ENCODE measurements around the gene GUSB. TPM values are rescaled to one million over a fixed set of nuclear protein-coding genes. Genes with fewer than 3 reads are reported as not detected.
"Not testable (repeated sequence)": the region's sequence is repeated elsewhere in the genome, so short reads cannot be mapped to it uniquely, and the experiment has no call there.

GUSB gene
- total and polyA plus RNA-seq, 2 donors (not counting 3 experiments of a cell fraction or from before 2014, with no cell fraction given) = 55.7 to 107 TPM

GRCh38 chr7:65989694-65990080 is 7.7 kb upstream of the GUSB start:
- BruUV-seq (replicated peaks) = no TSS peak
- ChIA-PET POLR2A (no interaction called here), CTCF (interaction anchor here (0.6 kb wide), 1 partner anchor 46 kb away, joined by 3 read pairs; no protein-coding TSS in a partner anchor)
- DNase-seq (ENCODE audit: low read depth, low spot score) (no peak), FAIRE-seq (no peak)
- Histone ChIP-seq H3K27me3 (ENCODE audit: control insufficient read depth in 2 of 2, insufficient read depth in 2 of 2, low read length in 2 of 2) (no peaks in the 10 kb centered on the region), H3K4me2 (ENCODE audit: insufficient read depth, low read length) (no peak overlapping the region), H3K4me1 (ENCODE audit: control insufficient read depth, extremely low read depth, insufficient read depth, low read length) (no peaks in the 10 kb centered on the region), H2AFZ (ENCODE audit: low read depth, low read length) (no peak overlapping the region), H3K9me1 (replicated peaks; ENCODE audit: control insufficient read depth, extremely low read depth, insufficient read depth, low read length) (no peaks in the 10 kb centered on the region), H3K4me3 (replicated peaks in 1 of 3; ENCODE audit: insufficient read depth in 1 of 3, low read depth in 1 of 3, low read length in 3 of 3) (no peak overlapping the region), H3K36me3 (ENCODE audit: control insufficient read depth in 2 of 2, extremely low read depth in 1 of 2, insufficient read depth in 2 of 2, low read length in 2 of 2) (no peaks in the 10 kb centered on the region), H3K27ac (ENCODE audit: insufficient read depth, low read depth, low read length) (no peak overlapping the region), H3K79me2 (ENCODE audit: control insufficient read depth, insufficient read depth, low read length) (no peaks in the 10 kb centered on the region), H3K9ac (replicated peaks; ENCODE audit: extremely low read depth, insufficient read depth, low read length) (no peak overlapping the region), H4K20me1 (replicated peaks; ENCODE audit: control insufficient read depth, extremely low read depth, insufficient read depth, low read length) (no peaks in the 10 kb centered on the region), H3K9me3 (replicated peaks; ENCODE audit: control insufficient read depth, insufficient read depth, low read length) (no peaks in the 10 kb centered on the region)
- no peak for TF ChIP-seq FOS (IDR thresholded peaks at IDR 0.05; ENCODE audit: borderline replicate concordance, insufficient read depth, low read length)
- no peak for TF ChIP-seq JUN (IDR thresholded peaks at IDR 0.05; ENCODE audit: borderline replicate concordance, insufficient read depth, insufficient read length, low read depth)
- TF ChIP-seq POLR2A (IDR thresholded peaks at IDR 0.05; ENCODE audit: low read depth, low read length) = no peak
- TF ChIP-seq GATA2 (IDR thresholded peaks at IDR 0.05; ENCODE audit: insufficient read depth, insufficient read length, low read depth, low read length) = no peak
- TF ChIP-seq POLR2AphosphoS5 (IDR thresholded peaks at IDR 0.05; ENCODE audit: insufficient read depth, low read depth, low read length) = no peak
- no peak for TF ChIP-seq MAX (IDR thresholded peaks at IDR 0.05; ENCODE audit: insufficient read depth, insufficient read length)
- TF ChIP-seq EZH2 (IDR thresholded peaks at IDR 0.05; ENCODE audit: borderline replicate concordance, low read depth, low read length, severe bottlenecking) = no peak
- no peak for TF ChIP-seq MYC (IDR thresholded peaks at IDR 0.05; ENCODE audit: low read depth, low read length)
- no peak for TF ChIP-seq CTCF (IDR thresholded peaks at IDR 0.05; ENCODE audit: extremely low read depth in 1 of 2, insufficient read depth in 1 of 2, low read depth in 1 of 2, low read length in 2 of 2)
- dilution Hi-C loops (cut with MboI; ENCODE audit: extremely low pct_ligation_motif_present, low sequenced_read_pairs) = no loop called here
- intact Hi-C loops (cut with micrococcal nuclease) = loop anchor here (10.0 kb wide), 1 partner anchor 245 kb away; no protein-coding TSS in a partner anchor

- H3K4me2 ChIP-seq (ENCODE audit: insufficient read depth, low read length); H3K36me3 ChIP-seq (ENCODE audit: control insufficient read depth in 2 of 2, extremely low read depth in 1 of 2, insufficient read depth in 2 of 2, low read length in 2 of 2); FAIRE-seq; H3K9ac ChIP-seq (replicated peaks; ENCODE audit: extremely low read depth, insufficient read depth, low read length); H3K27ac ChIP-seq (ENCODE audit: insufficient read depth, low read depth, low read length); H4K20me1 ChIP-seq (replicated peaks; ENCODE audit: control insufficient read depth, extremely low read depth, insufficient read depth, low read length); H3K4me1 ChIP-seq (ENCODE audit: control insufficient read depth, extremely low read depth, insufficient read depth, low read length); dilution Hi-C loops (cut with MboI; ENCODE audit: extremely low pct_ligation_motif_present, low sequenced_read_pairs); H3K27me3 ChIP-seq (ENCODE audit: control insufficient read depth in 2 of 2, insufficient read depth in 2 of 2, low read length in 2 of 2); CTCF ChIA-PET; H2AFZ ChIP-seq (ENCODE audit: low read depth, low read length); H3K9me1 ChIP-seq (replicated peaks; ENCODE audit: control insufficient read depth, extremely low read depth, insufficient read depth, low read length); BruUV-seq (replicated peaks); DNase-seq (ENCODE audit: low read depth, low spot score); H3K79me2 ChIP-seq (ENCODE audit: control insufficient read depth, insufficient read depth, low read length); POLR2A ChIA-PET; H3K9me3 ChIP-seq (replicated peaks; ENCODE audit: control insufficient read depth, insufficient read depth, low read length); H3K4me3 ChIP-seq (replicated peaks in 1 of 3; ENCODE audit: insufficient read depth in 1 of 3, low read depth in 1 of 3, low read length in 3 of 3): not testable (repeated sequence)
- intact Hi-C loops (cut with micrococcal nuclease) = loop anchor here (10.0 kb wide), 1 partner anchor 244 kb away; no protein-coding TSS in a partner anchor
Measured at GRCh38 chr7:65988503-65988902, 6.5 kb upstream of the GUSB start.
